ENCODE data around the gene NUP93. TPM values are rescaled to one million over a fixed set of nuclear protein-coding genes. Genes with fewer than 3 reads are reported as not detected.

Gene NUP93
- total RNA-seq, result 100 to 1,000 TPM; 122 to 149 TPM

DNA sequence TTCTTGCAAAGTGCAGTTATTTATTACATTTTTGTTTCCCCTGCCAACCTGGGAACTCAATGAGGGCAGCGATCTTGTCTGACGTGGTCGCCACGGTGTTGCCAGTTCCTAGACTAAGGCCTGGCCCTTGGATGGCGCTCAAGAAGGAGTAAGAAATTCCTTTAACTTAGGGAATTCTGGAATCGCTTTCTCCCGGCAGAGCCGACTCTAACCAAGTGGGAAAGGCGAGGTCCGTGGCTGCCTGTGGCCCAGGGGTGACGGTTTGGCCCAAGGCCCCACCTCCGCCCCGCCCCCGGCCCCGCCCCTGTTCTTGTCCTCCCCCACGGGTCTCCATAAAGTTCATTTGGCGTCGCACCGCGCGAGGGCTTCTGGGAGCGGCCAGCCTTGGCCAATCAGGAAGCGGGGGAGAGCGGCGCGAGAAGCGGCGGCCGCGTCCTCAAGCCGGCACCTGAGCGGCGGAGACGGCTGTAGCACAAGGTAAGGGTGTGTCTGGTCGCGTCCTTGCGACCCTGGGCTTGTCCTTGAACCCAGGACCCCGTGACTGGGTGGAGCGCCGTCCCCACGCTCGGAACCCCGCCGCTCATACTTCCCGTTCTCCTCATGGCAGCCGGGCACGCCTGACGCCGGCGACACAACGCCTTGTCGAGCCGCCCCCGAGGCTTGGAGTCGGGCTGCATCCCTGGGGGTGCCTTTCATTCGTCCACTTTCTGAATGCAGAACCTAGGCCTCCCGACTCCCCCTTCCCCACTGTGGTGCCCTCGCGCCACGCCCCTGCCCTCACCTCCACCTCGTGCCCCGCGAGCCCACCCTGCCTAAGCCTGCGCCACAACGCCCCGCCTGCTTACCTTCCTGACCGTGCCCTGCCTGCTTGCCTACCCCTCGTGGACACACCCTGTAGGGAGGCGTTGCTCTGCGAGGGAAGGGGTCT is at the start of gene NUP93:
NUP93 (plus strand) TSS at position 395 of the 928 bp plus-strand sequence. CDS start 18,119 bp downstream, outside the sequence.

DNA sequence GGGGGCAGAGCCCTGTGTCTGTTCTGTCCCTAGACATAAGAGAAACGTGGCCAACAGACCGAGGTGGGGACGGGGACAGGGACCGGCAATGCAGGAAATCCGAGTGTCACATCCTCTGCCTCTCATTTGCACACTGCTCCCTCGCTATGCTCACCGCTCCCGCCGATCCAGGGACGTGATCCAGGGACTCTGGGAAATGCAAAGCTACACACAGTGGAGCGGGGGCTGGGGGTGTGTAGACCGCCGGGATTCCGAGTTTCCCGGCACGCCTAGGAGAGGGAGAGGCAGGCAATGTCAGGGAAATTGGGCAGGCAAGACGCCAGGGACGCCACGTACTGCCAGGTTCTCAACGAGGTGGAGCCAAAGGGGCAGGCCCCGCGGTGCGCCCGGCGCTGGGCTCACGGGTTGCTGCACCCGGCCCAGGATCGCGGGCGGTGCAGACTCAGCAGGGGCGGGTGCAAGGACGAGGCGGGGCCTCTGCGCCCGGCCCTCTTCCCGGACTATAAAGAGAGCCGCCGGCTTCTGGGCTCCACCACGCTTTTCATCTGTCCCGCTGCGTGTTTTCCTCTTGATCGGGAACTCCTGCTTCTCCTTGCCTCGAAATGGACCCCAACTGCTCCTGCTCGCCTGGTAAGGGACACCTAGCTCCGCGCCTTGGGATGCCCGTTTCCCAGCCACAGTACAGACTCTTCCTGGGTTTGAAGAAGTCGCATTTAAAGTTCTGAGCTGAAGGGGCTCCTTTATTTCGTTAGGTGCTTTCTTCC is 47.8 kb upstream of the NUP93 start, which contains the start of gene MT1X:
MT1X (plus strand) TSS at position 532 of the 764 bp plus-strand sequence; CDS start at position 603, 71 bp downstream.

DNA sequence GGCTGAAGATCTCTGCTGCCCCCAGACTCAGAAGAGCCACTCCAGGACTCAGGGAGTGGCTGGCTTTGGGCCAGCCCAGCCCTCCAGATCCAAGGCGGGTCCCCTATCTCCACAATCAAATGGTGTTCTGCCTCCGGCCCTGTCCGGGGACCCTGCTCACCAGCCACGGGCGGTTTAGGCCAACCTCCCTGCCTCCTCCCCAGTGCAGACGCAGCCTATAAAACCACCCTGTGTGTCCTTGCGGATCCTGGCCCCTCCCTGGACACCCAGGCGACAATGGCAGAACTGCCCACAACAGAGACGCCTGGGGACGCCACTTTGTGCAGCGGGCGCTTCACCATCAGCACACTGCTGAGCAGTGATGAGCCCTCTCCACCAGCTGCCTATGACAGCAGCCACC is 135.0 kb downstream of the NUP93 start, which contains the start of gene SLC12A3:
SLC12A3 (plus strand) TSS at position 248 of the 400 bp plus-strand sequence; CDS start at position 277, 29 bp downstream.

Small RNA genes lying within 50 kb of the gene (small RNA-seq; reads per million reads assigned to genes)
- 27.8 to 27.9 reads per million in 2 donors for gene MIR138-2

Other genes starting within 250 kb of the NUP93 start
- gene BBS2, start 210.1 kb upstream of the NUP93 start, total RNA-seq, result 10 to 100 TPM; 44.3 to 52.3 TPM
- not detected for gene MT4, start 165.1 kb upstream of the NUP93 start, total RNA-seq
- gene MT3, start 140.6 kb upstream of the NUP93 start, total RNA-seq, result not detected
- gene MT2A, start 121.5 kb upstream of the NUP93 start, total RNA-seq, result 100 to 1,000 TPM in 1 of 2 donors, 10 to 100 TPM in 1; 66.6 to 158 TPM
- 100 to 1,000 TPM in 1 of 2 donors, 10 to 100 TPM in 1; 42.0 to 141 TPM for gene MT1E, start 104.3 kb upstream of the NUP93 start, total RNA-seq
- 1 to 10 TPM in 1 of 2 donors, under 1 TPM in 1; 0.67 to 4.1 TPM for gene MT1M, start 97.5 kb upstream of the NUP93 start, total RNA-seq
- gene MT1A, start 91.5 kb upstream of the NUP93 start, total RNA-seq, result 1 to 10 TPM; 2.8 to 5.7 TPM
- gene MT1B, start 78.2 kb upstream of the NUP93 start, total RNA-seq, result not detected
- gene MT1F, start 72.2 kb upstream of the NUP93 start, total RNA-seq, result 1 to 10 TPM; 5.0 to 6.2 TPM
- gene MT1G, start 62.1 kb upstream of the NUP93 start, total RNA-seq, result 1 to 10 TPM; 1.4 to 4.3 TPM
- gene MT1H, start 60.3 kb upstream of the NUP93 start, total RNA-seq, result not detected
- gene MT1X, start 47.7 kb upstream of the NUP93 start, total RNA-seq, result 100 to 1,000 TPM; 131 to 136 TPM
- not detected for gene SLC12A3, start 135.1 kb downstream of the NUP93 start, total RNA-seq
- 10 to 100 TPM; 69.5 to 80.6 TPM for gene HERPUD1, start 202.0 kb downstream of the NUP93 start, total RNA-seq
- not detected for gene CETP, start 231.8 kb downstream of the NUP93 start, total RNA-seq